Stomach smooth muscle (tissue), 2 donors: Measurements from ENCODE around the gene MLXIP.

Experiments
- H3K27ac ChIP-seq: one replicate; pipeline ENCODE4 v1.7.0; 2013; ENCODE audit warnings: mild to moderate bottlenecking, low read length, inconsistent platforms
- H3K27me3 ChIP-seq, 2 donors: one replicate each; pipeline ENCODE4 v1.7.0; 2013; ENCODE audit warnings: low read length in 2 of 2; ENCODE audit not compliant: insufficient read depth in 2 of 2, control insufficient read depth in 1 of 2
- H3K36me3 ChIP-seq, 2 donors: one replicate each; pipeline ENCODE4 v1.7.0; 2013; ENCODE audit warnings: low read length in 2 of 2; ENCODE audit not compliant: control insufficient read depth in 2 of 2, insufficient read depth in 2 of 2
- H3K4me1 ChIP-seq: one replicate; pipeline ENCODE4 v1.7.0; 2013; ENCODE audit warnings: low read length; ENCODE audit not compliant: control insufficient read depth, insufficient read depth
- H3K4me3 ChIP-seq, 2 donors: one replicate each; pipeline ENCODE4 v1.7.0; 2013; ENCODE audit warnings: low read length in 2 of 2
- H3K9ac ChIP-seq, 2 donors: one replicate each; pipeline ENCODE4 v1.7.0; 2013; ENCODE audit warnings: low read length in 2 of 2, mild to moderate bottlenecking in 1 of 2
- H3K9me3 ChIP-seq, 2 donors: one replicate each; pipeline ENCODE4 v1.7.0; 2013; ENCODE audit warnings: low read length in 2 of 2; ENCODE audit not compliant: control insufficient read depth in 2 of 2
- donor health status: healthy.
- donor health status: Pancreatic carcinoma.

Gene MLXIP

GRCh38 chr12:122139941-122140340, 61.4 kb downstream of the MLXIP start:
- Histone ChIP-seq H3K27ac (no peak overlapping the region), H3K36me3 (peaks cover 64 to 72% of the 10 kb centered on the region in 2 donors), H3K4me1 (peaks cover 2% of the 10 kb centered on the region), H3K9me3 (no peaks in the 10 kb centered on the region), H3K27me3 (no peaks in the 10 kb centered on the region), H3K4me3 (no peak overlapping the region), H3K9ac (no peak overlapping the region)

DNA sequence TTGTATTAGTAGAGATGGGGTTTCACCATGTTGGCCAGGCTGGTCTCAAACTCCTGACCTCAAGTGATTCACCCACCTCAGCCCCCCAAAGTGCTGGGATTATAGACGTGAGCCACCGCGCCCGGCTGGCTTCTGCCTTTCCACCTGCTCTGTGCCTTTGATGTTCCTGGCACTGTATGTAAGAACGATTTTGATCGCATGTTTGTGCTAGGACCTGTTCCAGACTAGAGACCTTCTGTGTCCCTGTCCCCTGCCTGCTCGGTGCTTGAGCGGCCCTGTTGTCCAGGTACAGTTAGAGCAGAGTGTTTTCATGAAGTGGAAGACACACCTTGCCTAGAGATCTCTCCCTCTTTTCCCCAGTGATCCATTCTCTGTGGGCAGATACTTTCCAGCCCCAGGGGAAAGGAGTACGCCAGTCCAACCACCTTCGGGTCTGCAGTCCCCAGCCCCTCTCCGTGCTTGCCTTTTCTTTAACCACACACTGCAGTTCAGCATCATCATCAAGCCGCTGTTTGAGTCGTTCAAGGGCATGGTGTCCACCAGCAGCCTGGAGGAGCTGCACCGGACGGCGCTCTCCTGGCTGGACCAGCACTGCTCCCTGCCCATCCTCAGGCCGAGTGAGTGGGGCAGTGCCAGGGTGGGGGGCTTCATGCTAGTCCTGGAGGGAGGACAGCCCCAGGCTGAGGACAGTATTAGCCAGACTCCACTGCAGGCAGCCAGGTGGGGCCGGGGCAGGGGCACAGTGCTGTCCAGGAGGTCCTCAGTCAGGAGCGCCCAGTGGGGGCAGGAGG, 62.1 kb downstream of the MLXIP start:
- no peaks in the 10 kb centered on the region for H3K27me3 ChIP-seq
- no peak overlapping the region for H3K9ac ChIP-seq
- H3K4me1 ChIP-seq = no peaks in the 10 kb centered on the region
- no peak overlapping the region for H3K27ac ChIP-seq
- H3K36me3 ChIP-seq = peaks cover 58 to 65% of the 10 kb centered on the region in 2 donors
- H3K4me3 ChIP-seq = no peak overlapping the region
- no peaks in the 10 kb centered on the region for H3K9me3 ChIP-seq

DNA sequence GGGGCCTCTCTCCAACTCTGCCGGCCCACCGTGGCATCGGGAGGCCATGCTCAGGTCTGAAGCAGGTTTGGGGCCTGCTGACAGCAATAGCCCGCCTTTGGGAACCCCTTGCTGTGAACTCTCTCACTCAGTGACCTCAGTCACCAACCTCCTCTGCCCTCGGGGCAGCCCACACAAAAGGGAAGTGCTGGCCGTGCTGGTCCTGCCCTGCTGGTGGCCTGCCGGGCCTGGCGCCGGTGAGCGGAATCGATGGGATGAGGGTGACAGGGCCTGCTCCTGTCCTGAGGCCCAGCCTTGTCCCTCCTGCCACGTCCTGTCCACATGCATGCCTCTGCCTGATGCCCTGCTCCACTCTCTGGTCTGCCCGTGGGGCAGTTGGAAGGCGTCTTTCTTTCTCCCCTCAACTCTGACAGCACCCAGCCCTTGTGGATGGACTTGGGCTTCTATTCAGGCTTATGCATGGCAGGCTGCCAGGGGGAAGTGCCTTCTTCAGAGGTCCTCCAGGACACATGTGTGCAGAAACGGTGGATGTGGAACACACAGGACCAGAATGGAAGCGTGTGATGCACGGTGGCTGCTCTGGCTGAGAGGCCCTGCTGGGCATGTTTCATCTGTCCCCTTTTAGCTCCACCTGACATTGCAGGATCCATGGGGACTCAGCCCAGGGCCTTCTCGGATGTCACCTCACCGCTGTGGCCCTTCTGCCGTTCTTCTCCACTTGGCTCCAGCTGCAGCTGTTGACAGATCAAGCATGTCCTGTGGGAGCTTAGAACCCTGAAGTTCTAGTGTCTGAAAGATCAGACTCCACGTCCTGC, 63.6 kb downstream of the MLXIP start:
- Histone ChIP-seq H3K4me3 (no peak overlapping the region), H3K36me3 (peaks cover 55 to 57% of the 10 kb centered on the region in 2 donors), H3K9ac (no peak overlapping the region), H3K4me1 (no peaks in the 10 kb centered on the region), H3K27ac (no peak overlapping the region), H3K9me3 (no peaks in the 10 kb centered on the region), H3K27me3 (no peaks in the 10 kb centered on the region)

- no peak overlapping the region for H3K9ac ChIP-seq
- no peaks in the 10 kb centered on the region for H3K27me3 ChIP-seq
- no peak overlapping the region for H3K4me3 ChIP-seq
- no peaks in the 10 kb centered on the region for H3K4me1 ChIP-seq
- no peaks in the 10 kb centered on the region for H3K9me3 ChIP-seq
- no peak overlapping the region for H3K27ac ChIP-seq
- H3K36me3 ChIP-seq = peaks cover 47 to 54% of the 10 kb centered on the region in 2 donors
Observed at GRCh38 chr12:122142857-122143256, 64.3 kb downstream of the MLXIP start.

GRCh38 chr12:122144885-122145284, 66.3 kb downstream of the MLXIP start:
- H3K9me3 ChIP-seq = no peaks in the 10 kb centered on the region
- no peak overlapping the region for H3K4me3 ChIP-seq
- H3K36me3 ChIP-seq = peaks cover 32 to 37% of the 10 kb centered on the region in 2 donors
- H3K4me1 ChIP-seq = peaks cover 9% of the 10 kb centered on the region
- H3K9ac ChIP-seq = no peak overlapping the region
- H3K27ac ChIP-seq = no peak overlapping the region
- no peaks in the 10 kb centered on the region for H3K27me3 ChIP-seq

DNA sequence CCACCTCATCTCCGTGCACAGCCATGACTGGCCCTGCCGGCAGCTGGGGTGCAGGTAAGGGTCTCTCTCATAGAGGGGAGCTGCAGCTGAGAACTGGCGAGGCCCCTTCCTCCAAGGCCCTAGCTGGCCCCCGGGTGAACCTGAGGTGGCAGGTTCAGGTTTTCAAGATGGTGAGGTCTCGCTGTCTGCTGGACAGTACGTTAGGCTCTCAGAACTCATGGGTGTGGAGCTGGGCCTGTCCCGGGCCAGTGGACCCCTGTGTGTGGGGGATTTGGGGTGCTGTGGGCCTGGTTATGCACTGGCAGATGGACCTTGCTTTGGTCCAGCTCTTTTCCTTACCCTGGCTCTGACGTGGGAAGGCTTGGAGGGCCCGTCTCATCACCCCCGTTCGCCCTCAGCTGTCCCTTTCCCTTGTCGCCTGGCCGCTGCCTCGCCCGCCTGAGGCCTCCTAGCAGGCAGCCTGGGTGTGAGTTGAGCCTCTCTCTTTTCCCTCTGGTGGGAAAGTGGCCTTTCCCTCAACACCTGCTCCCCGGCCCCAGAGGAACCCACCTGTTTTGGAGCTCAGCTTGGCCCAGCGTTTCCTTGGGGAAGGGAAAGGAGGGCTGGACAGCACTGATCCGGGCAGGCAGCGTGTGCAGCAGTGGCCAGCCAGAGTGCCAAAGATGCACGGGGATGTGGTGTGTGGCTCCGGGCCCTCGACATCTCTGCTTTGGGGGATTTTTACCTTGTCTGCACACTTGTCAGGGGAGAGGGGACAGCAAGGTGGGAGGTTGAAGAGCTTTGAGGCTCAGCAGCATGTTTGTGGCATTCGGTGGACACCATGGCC, 67.2 kb downstream of the MLXIP start:
- H3K9me3 ChIP-seq = no peaks in the 10 kb centered on the region
- H3K4me1 ChIP-seq = peaks cover 9% of the 10 kb centered on the region
- no peaks in the 10 kb centered on the region for H3K27me3 ChIP-seq
- no peak overlapping the region for H3K27ac ChIP-seq
- H3K36me3 ChIP-seq = peaks cover 29 to 33% of the 10 kb centered on the region in 2 donors
- no peak overlapping the region for H3K9ac ChIP-seq
- H3K4me3 ChIP-seq = no peak overlapping the region

DNA sequence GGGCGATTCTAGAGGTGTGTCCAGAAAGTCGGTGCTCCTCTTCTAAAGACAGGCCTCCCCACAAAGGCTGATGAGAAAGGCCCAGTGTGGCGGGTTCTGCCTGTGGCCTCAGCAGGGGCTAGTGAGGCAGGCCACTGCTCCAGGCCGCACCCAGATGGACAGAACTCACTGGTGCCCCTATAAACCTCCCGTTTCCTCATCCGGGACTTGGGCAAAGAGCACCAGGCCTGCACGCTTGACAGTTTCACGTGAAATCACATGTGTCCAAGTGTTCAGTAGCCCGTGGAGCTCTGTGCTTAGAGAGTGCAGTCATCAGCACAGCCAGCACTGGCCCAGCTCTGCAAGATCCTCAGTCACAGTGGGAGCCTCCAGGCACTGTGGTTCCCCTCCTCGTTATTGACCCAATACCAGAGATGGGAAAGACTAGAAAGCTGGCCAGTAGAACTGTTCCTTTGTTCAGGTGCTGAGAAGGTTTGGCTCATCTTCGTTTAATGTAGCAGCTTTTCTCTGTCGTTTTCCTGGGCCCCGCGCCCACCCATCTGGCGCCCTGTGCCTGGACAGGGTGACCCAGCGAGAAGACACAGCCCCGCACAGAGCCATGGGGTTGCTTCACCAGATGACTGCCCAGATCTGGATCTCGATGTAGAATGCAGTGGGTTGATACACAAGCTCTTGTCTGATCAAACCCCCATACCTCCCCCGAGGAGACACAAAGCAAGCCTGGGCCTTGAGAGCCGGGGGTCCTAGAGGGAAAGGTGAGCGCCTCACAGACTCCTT, 69.1 kb downstream of the MLXIP start:
- Histone ChIP-seq H3K27me3 (no peaks in the 10 kb centered on the region), H3K9ac (no peak overlapping the region), H3K36me3 (peaks cover 10 to 13% of the 10 kb centered on the region in 2 donors), H3K9me3 (no peaks in the 10 kb centered on the region), H3K4me1 (peaks cover 9% of the 10 kb centered on the region), H3K27ac (no peak overlapping the region), H3K4me3 (no peak overlapping the region)

DNA sequence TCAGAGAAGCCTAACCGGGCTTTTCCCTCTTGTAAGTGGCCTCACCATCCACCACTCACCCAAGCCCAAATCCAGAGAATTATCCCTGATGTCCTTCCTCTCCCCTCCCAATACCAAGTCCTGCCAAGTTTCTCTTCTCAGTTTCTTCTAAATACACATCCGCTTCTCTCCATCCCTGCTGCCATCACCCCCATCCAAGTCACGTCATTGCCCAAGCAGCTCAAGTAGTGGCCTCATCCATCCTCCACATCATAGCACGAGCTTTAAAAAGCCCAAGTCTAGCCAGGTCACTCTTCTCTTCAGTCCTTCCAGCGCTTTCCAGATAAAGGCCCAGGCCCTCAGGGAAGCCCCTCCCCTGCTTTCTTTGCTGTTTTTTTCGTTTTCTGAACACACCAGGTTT, 70.1 kb downstream of the MLXIP start:
- no peak overlapping the region for H3K4me3 ChIP-seq
- H3K27me3 ChIP-seq = no peaks in the 10 kb centered on the region
- peaks cover 9% of the 10 kb centered on the region for H3K4me1 ChIP-seq
- H3K27ac ChIP-seq = no peak overlapping the region
- peaks cover 2 to 5% of the 10 kb centered on the region in 2 donors for H3K36me3 ChIP-seq
- no peak overlapping the region for H3K9ac ChIP-seq
- H3K9me3 ChIP-seq = no peaks in the 10 kb centered on the region

DNA sequence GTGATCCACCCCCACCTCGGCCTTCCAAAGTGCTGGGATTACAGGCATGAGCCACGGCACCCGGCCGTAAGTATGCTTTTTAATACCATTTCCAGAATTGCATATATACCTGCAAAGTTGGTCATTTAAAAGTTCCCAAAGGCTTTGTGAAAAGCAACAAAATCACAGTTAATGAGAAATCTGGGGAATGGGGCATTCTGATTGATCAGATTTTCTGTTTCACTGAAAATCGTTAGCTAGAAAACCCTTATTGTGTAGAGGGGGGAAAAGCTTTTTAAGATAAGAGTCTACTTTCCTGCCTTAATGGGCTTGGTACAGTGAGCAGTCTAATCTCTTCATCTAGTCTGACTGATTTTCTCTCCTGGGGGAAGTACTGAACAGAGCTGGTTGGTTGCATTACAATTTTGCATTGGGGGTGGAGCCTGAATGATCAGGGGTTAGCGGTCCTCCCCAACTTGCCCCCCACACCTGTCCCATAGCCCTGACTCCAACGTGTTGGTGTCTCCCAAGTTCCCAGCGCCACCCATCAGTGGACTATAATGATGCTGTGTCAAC, 71.6 kb downstream of the MLXIP start:
- Histone ChIP-seq H3K27me3 (no peaks in the 10 kb centered on the region), H3K27ac (no peak overlapping the region), H3K36me3 (no peaks in the 10 kb centered on the region), H3K4me3 (no peak overlapping the region), H3K4me1 (peaks cover 9% of the 10 kb centered on the region), H3K9ac (no peak overlapping the region), H3K9me3 (no peaks in the 10 kb centered on the region)

DNA sequence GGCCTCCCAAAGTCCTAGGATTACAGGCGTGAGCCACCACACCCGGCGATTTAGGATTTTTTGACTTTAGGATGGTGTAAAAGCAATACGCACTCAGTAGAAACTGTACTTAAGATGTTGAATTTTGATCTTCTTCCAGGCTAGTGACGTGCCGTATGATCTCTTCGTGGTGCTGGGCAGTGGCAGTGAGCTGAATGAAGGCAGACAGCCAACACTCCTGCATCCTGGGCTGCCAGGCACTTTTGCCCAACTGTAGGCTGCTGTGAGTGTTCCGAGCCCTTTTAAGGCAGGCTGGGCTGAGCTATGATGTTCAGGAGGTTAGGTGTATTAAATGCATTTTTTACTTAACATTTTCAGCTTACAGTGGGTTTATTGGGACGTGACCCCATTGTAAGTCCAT, 74.2 kb downstream of the MLXIP start:
- H3K27ac ChIP-seq = no peak overlapping the region
- H3K4me3 ChIP-seq = no peak overlapping the region
- H3K9ac ChIP-seq = no peak overlapping the region
- peaks cover 9% of the 10 kb centered on the region for H3K4me1 ChIP-seq
- no peaks in the 10 kb centered on the region for H3K9me3 ChIP-seq
- H3K36me3 ChIP-seq = no peaks in the 10 kb centered on the region
- H3K27me3 ChIP-seq = no peaks in the 10 kb centered on the region
